Measurements from ENCODE around the gene AATF.

AATF gene

GRCh38 chr17:36942019-36942599, 6.6 kb upstream of the AATF start:
- no peak for DNase-seq

DNA sequence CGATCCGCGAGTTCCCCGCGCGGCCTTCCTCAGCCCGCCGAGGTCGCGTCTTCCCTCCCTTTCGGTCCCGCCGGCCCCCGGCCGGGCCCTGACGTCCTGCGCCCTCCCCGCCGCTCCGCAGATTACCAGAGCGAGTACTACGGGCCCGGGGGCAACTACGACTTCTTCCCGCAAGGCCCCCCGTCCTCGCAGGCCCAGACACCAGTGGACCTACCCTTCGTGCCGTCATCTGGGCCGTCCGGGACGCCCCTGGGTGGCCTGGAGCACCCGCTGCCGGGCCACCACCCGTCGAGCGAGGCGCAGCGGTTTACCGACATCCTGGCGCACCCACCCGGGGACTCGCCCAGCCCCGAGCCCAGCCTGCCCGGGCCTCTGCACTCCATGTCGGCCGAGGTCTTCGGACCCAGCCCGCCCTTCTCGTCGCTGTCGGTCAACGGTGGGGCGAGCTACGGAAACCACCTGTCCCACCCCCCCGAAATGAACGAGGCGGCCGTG, 6.1 kb upstream of the AATF start:
- no peak for DNase-seq

GRCh38 chr17:36943250-36944191, 5.2 kb upstream of the AATF start:
- no peak for DNase-seq

DNA sequence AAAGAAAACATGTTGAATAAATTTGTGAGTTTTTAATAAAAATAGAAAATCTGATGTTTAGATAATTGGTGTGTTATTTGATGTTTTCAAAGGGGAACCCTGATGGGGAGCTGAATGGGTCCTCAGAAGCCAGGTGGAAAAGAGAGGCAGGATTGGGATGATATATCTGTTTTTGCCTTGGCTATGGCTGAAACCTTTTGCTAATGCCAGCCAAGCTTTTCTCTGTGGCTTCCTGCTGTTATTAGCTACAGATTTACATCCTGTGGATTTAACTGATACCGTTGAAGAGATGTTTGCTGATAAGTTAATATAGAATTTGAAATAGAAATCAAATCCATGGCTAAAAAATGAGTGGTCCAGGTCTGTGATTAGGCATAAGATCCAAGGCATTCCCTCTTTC, 4.2 kb upstream of the AATF start:
- DNase-seq = no peak

- DNase-seq = no peak
Observed at GRCh38 chr17:36945140-36945539, 3.6 kb upstream of the AATF start.

GRCh38 chr17:36945959-36946725, 2.6 kb upstream of the AATF start:
- DNase-seq = no peak

- no peak for DNase-seq
Observed at GRCh38 chr17:36946726-36947091, 2.0 kb upstream of the AATF start.

GRCh38 chr17:36947922-36948716, 635 bp upstream of the AATF start:
- DNase-seq = peak in 1 of 2 experiments; percentile 76

- no peak for DNase-seq
Observed at GRCh38 chr17:36949461-36949927, 740 bp downstream of the AATF start.

- DNase-seq = no peak
Observed at GRCh38 chr17:36950027-36950426, 1.3 kb downstream of the AATF start.

- DNase-seq = no peak
Observed at GRCh38 chr17:36951084-36951789, 2.5 kb downstream of the AATF start.

DNA sequence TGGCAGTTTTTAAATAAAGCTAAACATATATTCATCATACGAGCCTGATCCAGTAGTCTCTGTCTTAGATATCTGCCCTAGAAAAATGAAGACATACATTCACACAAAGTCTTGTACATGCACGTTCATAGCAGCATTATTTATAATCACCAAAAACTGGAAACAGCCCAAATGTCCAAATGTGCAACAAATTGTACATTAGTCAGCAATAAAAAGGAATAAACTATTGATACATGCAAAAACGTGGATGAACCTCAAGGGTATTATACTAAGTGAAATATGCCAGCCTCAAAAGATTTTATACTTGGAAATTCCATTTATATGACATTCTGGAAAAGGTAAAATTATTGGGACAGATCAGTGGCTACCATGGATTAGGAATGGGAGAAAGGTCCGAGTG, 22.8 kb downstream of the AATF start:
- no peak for DNase-seq

DNA sequence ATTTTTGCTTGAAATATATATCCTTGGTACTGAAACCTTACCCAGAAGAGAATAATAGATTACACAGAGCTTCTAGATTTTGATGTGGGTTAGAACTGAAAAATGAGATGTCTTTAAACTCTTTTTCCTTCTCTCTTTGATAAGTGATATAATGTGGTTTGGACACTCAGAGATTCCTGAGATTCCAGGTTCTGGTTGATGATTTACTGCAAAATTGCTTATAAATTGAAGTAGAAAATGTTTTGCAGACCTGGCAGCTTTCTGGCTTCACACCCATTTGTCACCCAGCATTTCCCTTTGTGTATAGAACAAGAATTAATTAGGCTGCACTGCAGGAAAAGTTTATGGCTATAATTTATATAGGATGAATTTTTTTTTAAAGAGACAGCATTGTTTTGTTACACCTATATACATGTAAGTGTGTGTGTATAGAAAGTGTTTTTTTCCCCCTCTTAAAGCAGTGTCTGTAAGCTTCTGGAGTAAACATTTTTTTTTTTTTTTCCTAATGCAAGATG, 23.5 kb downstream of the AATF start:
- no peak for DNase-seq

- no peak for DNase-seq
Observed at GRCh38 chr17:36972905-36973304, 24.2 kb downstream of the AATF start.

DNA sequence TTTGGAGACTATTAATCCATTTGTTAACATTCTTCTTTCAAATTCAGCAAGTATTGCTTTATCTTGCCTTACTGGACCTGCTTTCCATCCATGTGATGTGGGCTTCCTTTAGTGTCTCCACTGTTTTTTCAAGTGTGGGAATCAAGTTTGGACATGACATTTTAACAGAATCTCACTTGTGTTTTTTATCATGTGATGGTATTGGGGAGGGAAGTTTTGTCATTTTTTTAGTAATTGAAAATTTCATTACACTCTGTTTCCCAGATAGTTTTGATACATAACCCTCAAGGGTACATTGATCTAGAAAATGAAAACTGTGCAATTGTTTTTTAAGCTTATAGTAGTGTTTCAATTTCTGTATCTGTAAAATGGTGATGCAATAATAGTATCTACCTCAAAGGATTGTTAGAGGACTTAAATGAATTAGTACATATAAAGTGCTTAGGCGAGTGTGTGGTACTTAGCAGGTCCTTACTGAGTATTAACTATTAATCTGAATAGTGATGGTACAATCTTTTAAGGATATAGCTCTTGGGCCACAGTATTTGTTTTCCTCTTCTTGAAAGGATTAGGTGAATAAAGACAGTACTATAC, 27.3 kb downstream of the AATF start:
- no peak for DNase-seq

DNA sequence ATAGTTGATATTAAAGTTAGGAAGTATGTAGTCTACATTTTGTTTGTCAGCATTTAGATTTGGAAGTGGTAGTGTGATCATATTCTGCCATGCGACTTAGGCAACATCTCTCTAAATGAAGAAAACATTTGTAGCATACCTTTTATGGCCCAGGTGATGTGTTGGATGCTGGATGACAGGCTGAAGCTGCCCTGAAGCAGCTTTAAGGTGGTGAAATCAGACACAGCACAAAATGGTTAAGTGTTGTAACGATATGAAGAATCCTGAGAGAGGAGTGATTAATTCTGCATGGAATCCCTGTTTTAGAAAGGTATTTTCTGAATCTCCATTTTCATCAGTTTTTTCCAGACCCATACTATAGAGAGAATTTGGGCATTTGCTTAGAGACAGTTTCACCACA, 28.3 kb downstream of the AATF start:
- DNase-seq = no peak

DNA sequence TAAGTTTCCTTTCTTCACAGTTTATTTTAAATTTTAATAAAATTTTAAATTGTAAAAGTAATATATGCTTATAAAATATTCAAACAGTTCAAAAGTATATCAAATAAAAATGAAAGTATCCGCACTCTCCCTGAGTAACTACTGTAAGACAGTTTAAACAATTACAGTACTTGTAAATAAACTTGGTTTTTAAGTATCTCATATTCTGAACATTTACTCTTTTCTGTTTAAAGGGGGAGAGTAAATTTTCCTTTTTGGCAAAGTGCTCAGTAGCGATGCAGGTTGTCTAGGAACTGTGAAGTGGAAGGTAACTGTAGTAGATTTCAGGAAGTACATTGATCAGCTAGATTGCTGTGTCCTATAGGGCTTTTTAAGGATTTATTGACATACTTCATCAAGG, 28.8 kb downstream of the AATF start:
- no peak for DNase-seq

GRCh38 chr17:36978810-36979564, 30.2 kb downstream of the AATF start:
- DNase-seq = no peak

DNA sequence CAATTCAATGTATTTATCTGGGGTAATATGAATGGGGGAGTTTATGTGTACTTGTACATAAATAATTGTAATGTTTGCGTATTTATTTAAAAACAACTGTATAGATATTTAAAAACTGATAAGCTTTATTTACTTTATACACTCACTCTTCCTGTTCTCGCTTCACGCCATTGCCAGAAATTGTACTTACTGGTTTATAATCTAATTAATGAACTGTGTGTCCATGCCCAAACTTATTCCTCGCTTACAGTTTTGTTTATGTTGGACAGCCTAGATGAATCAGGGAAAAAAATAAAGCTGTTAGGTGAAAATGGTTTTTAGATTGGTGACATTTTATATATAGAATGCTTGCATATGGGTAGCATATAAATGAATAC, 30.8 kb downstream of the AATF start:
- no peak for DNase-seq

DNA sequence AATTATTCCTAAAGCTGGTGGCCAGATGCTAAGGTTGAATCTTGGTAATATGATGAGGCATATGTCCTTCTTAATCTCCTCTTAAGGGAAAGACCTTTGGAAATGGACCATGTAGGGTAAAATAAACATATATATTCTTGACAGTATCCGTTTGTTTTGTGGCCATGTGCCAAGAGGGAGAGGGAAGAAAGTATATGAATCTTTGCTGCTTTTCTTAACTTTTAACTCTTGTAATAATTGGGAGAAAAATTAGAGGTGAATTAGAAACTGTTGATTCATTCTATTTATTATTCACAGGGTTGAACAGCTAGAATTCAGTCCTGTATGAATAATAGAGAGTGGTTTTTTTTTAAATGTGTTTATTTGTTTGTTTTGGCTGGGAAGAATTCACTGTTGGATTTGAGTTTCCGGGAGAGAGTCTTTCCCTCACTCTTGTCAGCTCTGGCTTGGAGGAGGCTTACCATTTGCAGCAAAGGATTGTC, 31.6 kb downstream of the AATF start:
- DNase-seq = no peak
